ENCODE data around the gene LMCD1. TPM values are rescaled to one million over a fixed set of nuclear protein-coding genes. Genes with fewer than 3 reads are reported as not detected.

Gene LMCD1
- total RNA-seq, 4 donors from 2014 or later = 13.9 to 64.6 (median 25.6) TPM

GRCh38 chr3:8536096-8537056 is 34.8 kb downstream of the LMCD1 start:
- Histone ChIP-seq H3K27me3 (no peaks in the 10 kb centered on the region), H3K36me3 (peaks cover 5 to 11% of the 10 kb centered on the region in 2 donors), H3K4me3 (replicated peaks in 1 of 3) (no peak overlapping the region), H3K27ac (no peak overlapping the region), H3K9me3 (no peaks in the 10 kb centered on the region), H3K4me1 (peaks cover 0 to 8% of the 10 kb centered on the region in 2 donors)
- TF ChIP-seq POLR2A (IDR thresholded peaks at IDR 0.05) = no peak
- no peak for TF ChIP-seq CTCF (IDR thresholded peaks at IDR 0.05)
- 73 to 86% methylated on average over 8 of the region's 8 CpGs for WGBS, 2 donors
- intact Hi-C loops (cut with DNase I) = no loop called here
- DNase-seq = no peak

GRCh38 chr3:8537440-8537839 is 35.8 kb downstream of the LMCD1 start:
- Histone ChIP-seq H3K4me3 (replicated peaks in 1 of 3) (no peak overlapping the region), H3K27me3 (no peaks in the 10 kb centered on the region), H3K27ac (no peak overlapping the region), H3K4me1 (peaks cover 0 to 5% of the 10 kb centered on the region in 2 donors), H3K9me3 (no peaks in the 10 kb centered on the region), H3K36me3 (peaks cover 5 to 11% of the 10 kb centered on the region in 2 donors)
- 81 to 100% methylated on average over 1 of the region's 1 CpG for WGBS, 2 donors
- intact Hi-C loops (cut with DNase I) = no loop called here
- DNase-seq = no peak
- no peak for TF ChIP-seq POLR2A (IDR thresholded peaks at IDR 0.05)
- no peak for TF ChIP-seq CTCF (IDR thresholded peaks at IDR 0.05)

GRCh38 chr3:8538223-8538622 is 36.6 kb downstream of the LMCD1 start:
- H3K36me3 ChIP-seq = peaks cover 5 to 11% of the 10 kb centered on the region in 2 donors
- no peaks in the 10 kb centered on the region for H3K27me3 ChIP-seq
- H3K27ac ChIP-seq = no peak overlapping the region
- H3K4me1 ChIP-seq = peaks cover 0 to 5% of the 10 kb centered on the region in 2 donors
- TF ChIP-seq POLR2A (IDR thresholded peaks at IDR 0.05) (no peak), CTCF (IDR thresholded peaks at IDR 0.05) (no peak)
- intact Hi-C loops (cut with DNase I) = no loop called here
- H3K9me3 ChIP-seq = no peaks in the 10 kb centered on the region
- no peak overlapping the region for H3K4me3 ChIP-seq (replicated peaks in 1 of 3)
- no peak for DNase-seq
- WGBS, 2 donors = 85 to 97% methylated on average over 4 of the region's 4 CpGs

GRCh38 chr3:8538913-8539312 is 37.3 kb downstream of the LMCD1 start:
- H3K27me3 ChIP-seq = no peaks in the 10 kb centered on the region
- H3K27ac ChIP-seq = no peak overlapping the region
- peaks cover 5 to 11% of the 10 kb centered on the region in 2 donors for H3K36me3 ChIP-seq
- H3K4me3 ChIP-seq (replicated peaks in 1 of 3) = no peak overlapping the region
- 95 to 96% methylated on average over 3 of the region's 3 CpGs for WGBS, 2 donors
- H3K9me3 ChIP-seq = no peaks in the 10 kb centered on the region
- DNase-seq = no peak
- intact Hi-C loops (cut with DNase I) = no loop called here
- peaks cover 0 to 5% of the 10 kb centered on the region in 2 donors for H3K4me1 ChIP-seq
- TF ChIP-seq POLR2A (IDR thresholded peaks at IDR 0.05) (no peak), CTCF (IDR thresholded peaks at IDR 0.05) (no peak)

GRCh38 chr3:8539419-8539818 is 37.8 kb downstream of the LMCD1 start:
- no peak overlapping the region for H3K27ac ChIP-seq
- no peak for DNase-seq
- H3K27me3 ChIP-seq = no peaks in the 10 kb centered on the region
- TF ChIP-seq POLR2A (IDR thresholded peaks at IDR 0.05) = no peak
- no peak for TF ChIP-seq CTCF (IDR thresholded peaks at IDR 0.05)
- H3K4me3 ChIP-seq (replicated peaks in 1 of 3) = no peak overlapping the region
- peaks cover 0 to 5% of the 10 kb centered on the region in 2 donors for H3K4me1 ChIP-seq
- H3K36me3 ChIP-seq = peaks cover 5 to 11% of the 10 kb centered on the region in 2 donors
- H3K9me3 ChIP-seq = no peaks in the 10 kb centered on the region
- WGBS, 2 donors = 82 to 84% methylated on average over 7 of the region's 7 CpGs
- intact Hi-C loops (cut with DNase I) = no loop called here
